Colon (tissue), 2 donors: Measurements from ENCODE around the gene RPS5.
"Not testable (repeated sequence)": the region's sequence is repeated elsewhere in the genome, so short reads cannot be mapped to it uniquely, and the experiment has no call there.

ENCODE experiments used
- FAIRE-seq: peaks from 2 replicates; lab custom pipeline; 2012; peaks lifted over from hg19 to GRCh38; lab: Jason Lieb, UNC
- donor health status: control.
- donor health status: control.

The RPS5 gene

GRCh38 chr19:58385891-58386575, 1.0 kb upstream of the RPS5 start:
- FAIRE-seq: no peak

DNA sequence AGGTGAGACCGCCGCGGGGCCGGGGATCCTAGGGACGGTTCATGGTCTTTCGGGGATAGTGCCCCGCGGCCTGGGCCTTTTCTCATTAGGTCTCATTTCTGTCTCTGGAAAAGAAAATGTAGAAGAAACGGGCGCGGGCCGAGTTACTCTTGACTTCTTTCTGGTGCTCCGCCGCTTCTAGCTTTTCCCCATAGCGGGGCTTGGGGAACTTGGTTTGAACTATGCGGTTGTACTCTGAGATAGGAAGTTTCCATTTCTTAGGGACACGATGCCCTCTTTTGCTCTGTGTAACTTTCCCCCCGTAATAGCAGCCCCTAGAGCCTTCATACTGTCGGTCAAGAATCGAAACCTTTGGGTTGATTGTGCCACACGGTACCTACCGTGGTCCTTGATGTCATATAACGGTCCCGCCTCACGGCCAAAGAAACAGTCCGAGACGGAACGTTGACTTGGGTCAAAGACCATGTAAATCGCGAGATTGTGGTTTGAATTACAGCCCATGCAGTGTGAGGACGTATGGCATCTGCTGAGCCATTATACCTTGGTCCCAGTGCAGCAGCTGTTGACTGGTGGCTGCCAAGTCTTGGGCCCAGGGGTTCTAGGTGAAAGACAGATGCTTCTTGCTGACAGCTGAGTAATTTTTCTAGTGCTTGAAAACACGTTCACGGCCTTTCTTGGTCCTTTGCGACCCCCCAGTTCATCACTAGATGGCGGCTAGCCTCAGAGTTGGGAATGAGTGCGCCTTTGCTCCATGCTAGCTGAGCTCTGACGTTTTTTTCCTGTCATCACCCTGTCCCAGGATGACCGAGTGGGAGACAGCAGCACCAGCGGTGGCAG, 487 bp downstream of the RPS5 start:
- FAIRE-seq: no peak

DNA sequence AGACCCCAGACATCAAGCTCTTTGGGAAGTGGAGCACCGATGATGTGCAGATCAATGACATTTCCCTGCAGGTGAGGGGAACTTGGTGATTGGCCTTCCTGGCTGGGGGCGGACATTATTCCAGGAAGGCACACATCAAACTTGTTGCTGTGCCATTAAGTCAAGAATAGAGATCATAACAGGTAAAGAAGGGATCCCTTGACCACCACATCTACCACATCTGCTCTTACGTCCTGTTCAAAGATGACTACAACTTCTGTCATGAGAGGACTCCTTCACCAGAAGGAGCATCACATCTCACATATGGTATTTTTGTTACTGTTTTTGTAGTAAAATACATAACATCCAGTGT, 1.1 kb downstream of the RPS5 start:
- no peak for FAIRE-seq

DNA sequence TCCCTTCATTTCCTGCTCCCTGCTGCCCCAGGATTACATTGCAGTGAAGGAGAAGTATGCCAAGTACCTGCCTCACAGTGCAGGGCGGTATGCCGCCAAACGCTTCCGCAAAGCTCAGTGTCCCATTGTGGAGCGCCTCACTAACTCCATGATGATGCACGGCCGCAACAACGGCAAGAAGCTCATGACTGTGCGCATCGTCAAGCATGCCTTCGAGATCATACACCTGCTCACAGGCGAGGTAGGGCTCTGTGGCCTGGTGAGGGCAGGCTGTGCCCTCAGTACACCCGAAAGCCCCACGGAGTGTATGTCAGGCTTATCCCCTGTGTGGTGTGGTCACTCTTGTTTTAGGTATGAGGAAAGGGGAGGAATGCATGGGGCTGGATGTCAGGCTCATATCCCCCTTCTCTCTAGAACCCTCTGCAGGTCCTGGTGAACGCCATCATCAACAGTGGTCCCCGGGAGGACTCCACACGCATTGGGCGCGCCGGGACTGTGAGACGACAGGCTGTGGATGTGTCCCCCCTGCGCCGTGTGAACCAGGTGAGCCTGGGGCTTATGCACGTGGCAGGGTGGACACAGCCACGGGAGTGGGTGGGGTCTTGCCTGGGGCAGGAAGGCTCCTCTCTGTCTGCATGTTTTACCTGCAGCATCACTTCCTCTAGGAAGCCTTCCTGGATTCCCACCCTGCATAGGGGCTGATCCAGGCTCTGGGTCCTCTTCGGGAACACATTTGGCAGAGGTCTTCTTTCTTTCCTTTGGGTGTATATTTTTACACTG, 6.1 kb downstream of the RPS5 start:
- FAIRE-seq: no peak

GRCh38 chr19:58393725-58394033, 6.6 kb downstream of the RPS5 start:
- no peak for FAIRE-seq

GRCh38 chr19:58394821-58395219, 7.8 kb downstream of the RPS5 start:
- no peak for FAIRE-seq

DNA sequence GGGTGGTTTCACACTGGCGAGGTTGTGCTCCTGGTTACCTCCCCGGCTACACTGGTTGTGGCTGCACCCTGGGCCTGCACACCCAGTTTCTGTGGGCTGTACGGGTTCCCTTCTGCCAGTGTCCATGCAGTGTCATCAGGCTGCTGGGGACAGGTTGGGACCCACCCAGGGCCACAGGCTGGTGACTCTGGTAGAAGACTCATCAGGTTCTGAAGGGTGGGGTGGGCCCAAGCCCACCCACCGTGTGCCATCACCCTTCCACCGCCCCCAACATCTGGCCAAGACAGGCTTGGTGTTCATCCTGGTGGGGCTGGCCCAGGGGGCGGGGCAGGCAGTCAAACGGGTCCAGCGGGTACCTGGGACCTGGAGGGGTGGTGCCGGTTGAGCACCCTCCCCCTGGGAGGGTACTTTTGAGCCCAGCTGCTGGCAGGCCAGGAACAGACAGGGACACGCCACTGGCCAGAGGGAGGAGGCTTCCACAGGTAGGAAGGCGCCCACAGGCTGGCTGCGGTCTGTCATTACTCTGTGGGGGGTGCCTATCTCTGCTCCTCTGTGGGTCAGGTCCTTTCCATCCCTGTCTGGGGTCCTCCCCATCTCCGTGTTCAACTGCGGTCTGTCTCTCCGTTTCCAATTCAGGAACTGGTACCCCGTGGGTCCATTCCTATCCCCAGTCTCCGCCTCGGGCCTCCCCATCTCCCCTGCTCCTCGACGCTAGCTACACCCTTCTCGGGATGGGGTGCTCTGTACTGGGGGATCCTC, 8.3 kb downstream of the RPS5 start, which contains the start of gene RNF225:
TSS of gene RNF225 (plus strand) at position 437 of the 759 bp plus-strand sequence. CDS start 434 bp downstream, outside the sequence.
- FAIRE-seq: no peak

DNA sequence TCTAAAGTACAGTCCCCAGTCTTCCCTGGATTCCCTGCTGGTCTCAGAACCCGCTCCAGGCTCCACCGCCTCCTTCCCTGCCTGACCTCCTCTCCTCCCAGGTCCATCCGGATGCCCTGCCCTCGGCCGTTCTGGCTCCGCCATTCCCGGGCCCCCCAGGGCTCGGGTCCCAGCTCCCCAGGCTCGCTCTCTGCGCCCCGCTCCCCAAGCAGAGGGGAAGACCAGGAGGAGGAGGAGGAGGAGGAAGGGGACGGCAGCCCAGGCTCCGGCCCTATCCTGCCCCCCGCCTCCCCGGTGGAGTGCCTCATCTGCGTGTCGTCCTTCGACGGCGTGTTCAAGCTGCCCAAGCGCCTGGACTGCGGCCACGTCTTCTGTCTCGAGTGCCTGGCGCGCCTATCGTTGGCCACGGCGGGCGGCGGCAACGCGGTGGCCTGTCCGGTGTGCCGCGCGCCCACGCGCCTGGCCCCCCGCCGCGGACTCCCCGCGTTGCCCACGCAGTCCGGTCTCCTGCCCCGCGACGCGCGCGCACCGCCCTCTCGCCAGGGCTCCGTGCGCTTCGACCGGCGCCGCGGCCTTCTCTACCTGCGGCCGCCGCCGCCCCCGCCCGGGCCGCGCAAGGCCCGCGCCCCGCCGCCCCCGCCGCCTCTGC, 9.0 kb downstream of the RPS5 start:
- no peak for FAIRE-seq

DNA sequence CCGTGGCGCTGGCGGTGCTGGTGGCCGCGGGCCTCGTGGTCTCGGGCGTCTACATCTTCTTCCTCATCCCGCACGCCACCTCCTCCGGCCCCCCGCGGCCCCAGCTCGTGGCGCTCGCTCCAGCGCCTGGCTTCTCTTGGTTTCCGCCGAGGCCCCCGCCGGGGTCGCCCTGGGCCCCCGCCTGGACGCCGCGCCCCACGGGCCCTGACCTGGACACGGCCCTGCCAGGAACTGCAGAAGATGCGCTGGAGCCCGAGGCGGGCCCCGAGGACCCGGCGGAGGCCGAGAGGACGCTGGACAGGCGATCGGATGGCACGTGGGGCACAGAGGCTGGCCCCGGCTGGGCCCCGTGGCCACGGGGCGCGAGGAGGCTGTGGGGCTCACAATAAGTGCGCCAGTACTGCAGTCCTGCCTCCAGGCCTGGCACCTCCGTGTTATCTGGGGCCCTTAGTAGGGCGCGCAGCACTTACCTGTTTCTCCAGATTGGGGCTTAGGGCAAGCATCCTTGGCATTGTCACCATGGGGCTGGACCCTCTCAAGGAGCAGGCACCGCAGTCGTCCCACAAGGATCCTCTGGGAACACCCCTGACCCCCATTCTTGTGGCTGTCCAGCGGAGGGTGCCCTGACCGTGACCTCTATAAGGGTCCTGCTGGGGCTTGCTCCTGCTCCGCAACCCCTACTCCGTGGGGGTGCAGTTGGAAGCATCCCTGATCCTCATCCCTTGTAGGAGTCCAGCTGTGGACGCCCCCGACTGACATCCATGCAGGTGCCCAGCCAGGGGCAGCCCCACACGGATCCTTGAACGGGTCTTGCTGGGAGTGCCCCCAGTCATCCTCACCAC, 9.8 kb downstream of the RPS5 start:
- FAIRE-seq: no peak

DNA sequence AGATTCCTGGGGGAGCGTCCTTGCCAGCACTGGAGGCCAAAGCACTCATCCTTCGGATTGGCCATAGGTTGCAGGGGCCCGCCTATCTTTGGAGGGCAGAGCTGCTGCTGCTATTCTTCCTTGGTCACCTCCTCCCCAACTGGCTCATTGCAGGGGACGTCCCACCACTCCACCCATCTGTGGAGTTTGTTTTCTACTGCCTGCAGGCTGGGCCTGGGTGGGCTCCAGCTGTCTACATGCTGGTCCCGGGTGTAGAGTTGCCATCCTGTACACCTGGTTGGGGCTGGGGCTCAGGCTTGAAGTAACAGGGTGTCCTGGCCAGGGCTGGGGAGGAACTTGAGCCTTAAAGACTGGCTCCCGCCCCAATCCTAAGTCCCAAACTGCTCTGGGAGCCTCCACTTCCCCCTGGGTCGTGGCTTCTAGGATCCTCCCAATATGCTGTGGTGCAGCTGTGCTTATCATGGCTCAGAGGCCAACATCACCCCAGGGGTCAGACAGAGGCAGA, 10.5 kb downstream of the RPS5 start:
- FAIRE-seq: no peak

GRCh38 chr19:58398087-58398486, 11.0 kb downstream of the RPS5 start:
- FAIRE-seq: no peak

- no peak for FAIRE-seq
Measured at GRCh38 chr19:58398545-58398944, 11.5 kb downstream of the RPS5 start.

GRCh38 chr19:58399903-58400302, 12.8 kb downstream of the RPS5 start:
- FAIRE-seq: no peak

DNA sequence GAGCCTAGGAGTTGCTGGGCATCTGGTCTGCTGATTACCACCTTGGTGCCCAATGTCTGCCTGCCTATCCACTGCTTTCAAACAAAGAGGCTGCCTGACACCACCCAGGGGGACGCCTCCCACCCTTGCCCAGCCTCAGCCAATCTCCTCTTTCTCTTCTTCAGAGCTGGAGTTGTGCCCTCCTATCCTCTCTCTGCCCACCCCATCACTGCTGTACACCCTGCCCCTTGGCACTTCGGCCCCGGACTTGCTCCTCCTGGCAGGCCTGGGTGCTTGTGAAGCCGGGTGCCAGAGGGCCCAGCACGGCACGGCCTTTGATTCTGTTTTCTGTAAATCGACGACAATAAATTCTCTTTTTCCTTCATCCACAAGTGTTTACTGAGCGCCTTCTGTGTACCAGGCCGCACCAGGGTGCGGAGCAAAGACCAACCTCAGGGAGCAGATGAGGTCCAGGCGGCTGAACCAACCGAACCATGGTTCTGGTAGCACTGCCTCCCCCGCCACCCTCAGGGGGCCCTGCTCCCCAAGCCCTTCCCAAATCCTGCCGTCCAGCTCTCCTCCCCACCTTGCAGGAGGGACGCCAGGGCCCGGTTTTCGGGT, 13.3 kb downstream of the RPS5 start:
- FAIRE-seq: no peak

DNA sequence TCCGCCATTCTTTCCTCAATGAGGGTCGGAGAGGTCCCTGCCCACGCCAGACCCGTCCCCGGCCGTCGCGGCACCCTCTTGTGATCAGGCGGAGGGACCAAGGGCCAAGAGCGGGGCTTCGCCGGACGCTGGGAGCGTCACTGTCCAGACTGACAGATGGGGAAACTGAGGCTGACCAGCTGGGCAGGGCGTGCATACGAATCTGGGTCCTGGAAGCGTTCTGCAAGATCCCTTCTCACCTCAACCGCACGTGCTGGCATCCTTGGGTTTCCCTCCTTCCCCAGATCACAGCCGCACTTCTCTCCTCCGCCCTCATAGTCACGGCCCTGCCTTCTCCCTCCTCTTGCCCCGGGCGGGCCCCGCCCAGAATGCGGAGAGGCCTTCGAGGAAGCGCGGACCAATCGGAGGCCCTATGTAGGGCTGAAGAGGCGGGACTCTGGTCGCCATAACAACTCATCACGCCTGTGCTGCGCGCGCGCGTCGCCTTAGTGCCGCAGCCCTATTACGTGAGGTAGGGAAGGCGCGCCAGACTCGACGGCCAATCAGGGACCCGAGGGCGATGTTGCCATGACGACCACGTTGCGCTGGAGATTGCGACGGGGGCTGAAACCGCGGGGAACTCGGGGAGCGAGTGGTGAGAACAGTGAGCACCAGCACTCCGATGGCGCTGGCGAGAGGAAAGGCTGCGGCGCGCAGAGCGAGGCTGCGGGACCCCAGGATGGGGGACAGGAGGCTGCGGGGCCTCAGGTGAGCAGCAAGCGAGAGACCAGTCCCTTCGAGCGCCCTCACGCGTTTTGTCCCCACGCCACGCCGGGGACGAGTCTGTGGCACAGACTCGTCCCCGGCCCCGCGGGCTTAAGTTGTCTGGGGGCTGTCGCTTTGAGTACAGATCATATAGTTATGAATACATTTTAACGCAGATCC, 14.1 kb downstream of the RPS5 start:
- FAIRE-seq: peak; percentile 28

DNA sequence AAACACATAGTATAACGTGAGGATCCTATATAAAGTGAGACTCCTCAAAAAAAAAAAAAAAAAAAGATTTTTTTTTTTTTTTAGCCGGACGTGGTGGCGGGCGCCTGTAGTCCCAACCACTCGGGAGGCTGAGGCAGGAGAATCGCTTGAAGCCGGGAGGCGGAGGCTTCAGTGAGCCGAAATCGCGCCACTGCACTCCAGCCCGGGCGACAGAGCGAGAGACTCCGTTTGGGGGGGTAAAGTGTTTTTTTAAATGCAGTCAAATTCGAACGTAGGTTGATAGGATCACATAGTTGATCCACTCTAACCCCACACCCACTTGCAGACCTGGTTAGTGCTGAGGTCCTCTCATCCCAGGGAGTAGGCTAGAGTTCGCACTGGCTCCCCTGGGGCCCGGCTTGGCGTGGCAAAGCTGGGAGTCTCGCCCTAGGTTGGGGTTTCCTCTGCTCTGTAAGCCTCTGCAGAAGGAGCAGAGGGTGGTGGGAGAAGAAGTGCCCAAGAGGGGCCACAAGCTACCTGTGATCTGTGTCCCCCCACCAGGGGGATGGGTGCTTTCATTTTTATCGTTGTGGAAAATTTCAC, 14.9 kb downstream of the RPS5 start:
- no peak for FAIRE-seq

GRCh38 chr19:58403920-58404478, 16.9 kb downstream of the RPS5 start:
- FAIRE-seq: not testable (repeated sequence)
